Liver (tissue), 9 donors: ENCODE measurements around the gene STK11IP. TPM values are rescaled to one million over a fixed set of nuclear protein-coding genes. Genes with fewer than 3 reads are reported as not detected.

ENCODE experiments used
- DNase-seq: peaks from one replicate; pipeline ENCODE4 v3.0.0-alpha.2; 2017; ENCODE audit warnings: low spot score
- H3K27ac ChIP-seq, 2 donors: one replicate each; pipeline ENCODE4 v1.7.0; 2013; ENCODE audit warnings: inconsistent platforms in 2 of 2, low read length in 2 of 2, control low read depth in 1 of 2, low read depth in 1 of 2, mild to moderate bottlenecking in 1 of 2
- H3K27me3 ChIP-seq, 4 donors: one replicate each; pipeline versions ENCODE4 v1.6.1 to v1.7.0; 2013; ENCODE audit warnings: low read length in 3 of 4, inconsistent platforms in 1 of 4, mild to moderate bottlenecking in 1 of 4, moderate library complexity in 1 of 4; ENCODE audit not compliant: control insufficient read depth in 4 of 4, insufficient read depth in 4 of 4
- H3K36me3 ChIP-seq, 4 donors: one replicate each; pipeline versions ENCODE4 v1.6.1 to v1.7.0; 2013; ENCODE audit warnings: low read length in 3 of 4, mild to moderate bottlenecking in 3 of 4, low read depth in 1 of 4, moderate library complexity in 1 of 4; ENCODE audit not compliant: control insufficient read depth in 4 of 4, insufficient read depth in 3 of 4
- H3K4me1 ChIP-seq, 4 donors: one replicate each; pipeline versions ENCODE4 v1.6.1 to v1.7.0; 2013; ENCODE audit warnings: low read length in 3 of 4, mild to moderate bottlenecking in 3 of 4, moderate library complexity in 1 of 4; ENCODE audit not compliant: control insufficient read depth in 4 of 4, insufficient read depth in 4 of 4
- H3K4me3 ChIP-seq, 3 donors: one replicate each; pipeline versions ENCODE4 v1.6.1 to v1.7.0; 2013; ENCODE audit warnings: low read length in 3 of 3, control low read depth in 1 of 3, low read depth in 1 of 3, mild to moderate bottlenecking in 1 of 3
- H3K9ac ChIP-seq, 2 donors: one replicate each; pipeline ENCODE4 v1.7.0; 2013; ENCODE audit warnings: low read length in 2 of 2, mild to moderate bottlenecking in 2 of 2, moderate library complexity in 2 of 2, control low read depth in 1 of 2, low read depth in 1 of 2
- H3K9me3 ChIP-seq, 4 donors: one replicate each; pipeline versions ENCODE4 v1.6.1 to v1.7.0; 2013; ENCODE audit warnings: low read length in 3 of 4; ENCODE audit not compliant: control insufficient read depth in 4 of 4
- EGR1 ChIP-seq, 2 donors: IDR thresholded peaks; 2 replicates each; pipeline ENCODE4 v1.6.1; 2016 to 2018; ENCODE audit warnings: antibody characterized with exemption in 2 of 2, low read depth in 2 of 2
- FOXA1 ChIP-seq: IDR thresholded peaks from 2 replicates; pipeline ENCODE4 v1.6.1; 2016; ENCODE audit warnings: antibody characterized with exemption
- FOXA2 ChIP-seq: IDR thresholded peaks from 2 replicates; pipeline ENCODE4 v1.6.1; 2016; ENCODE audit warnings: antibody characterized with exemption
- GABPA ChIP-seq, 2 donors: IDR thresholded peaks in 1 of 2; conservative IDR thresholded peaks in 1 of 2; 2 replicates each; pipeline ENCODE4 v1.6.1; 2016; ENCODE audit warnings: antibody characterized with exemption in 2 of 2, mild to moderate bottlenecking in 1 of 2, moderate library complexity in 1 of 2
- HNF4A ChIP-seq, 2 donors: conservative IDR thresholded peaks; 2 replicates each; pipeline ENCODE4 v1.6.1; 2016; ENCODE audit warnings: antibody characterized with exemption in 2 of 2, mild to moderate bottlenecking in 2 of 2
- RAD21 ChIP-seq, 2 donors: IDR thresholded peaks; 2 replicates each; pipeline ENCODE4 v1.6.1; 2016; ENCODE audit warnings: antibody characterized with exemption in 2 of 2, mild to moderate bottlenecking in 2 of 2
- RXRA ChIP-seq, 2 donors: IDR thresholded peaks; 2 replicates each; pipeline ENCODE4 v1.6.1; 2017 to 2018; ENCODE audit warnings: antibody characterized with exemption in 2 of 2, mild to moderate bottlenecking in 1 of 2
- SP1 ChIP-seq: IDR thresholded peaks from 2 replicates; pipeline ENCODE4 v1.6.1; 2018; ENCODE audit warnings: antibody characterized with exemption, mild to moderate bottlenecking
- TAF1 ChIP-seq: conservative IDR thresholded peaks from 2 replicates; pipeline ENCODE4 v1.6.1; 2016; ENCODE audit warnings: antibody characterized with exemption, mild to moderate bottlenecking
- YY1 ChIP-seq: IDR thresholded peaks from 2 replicates; pipeline ENCODE4 v1.6.1; 2016; ENCODE audit warnings: antibody characterized with exemption, mild to moderate bottlenecking
- WGBS: extraction: QIAGEN DNeasy Blood & Tissue Kit; methylation state at CpG from one replicate; pipeline ENCODE4 v1.1.7; 2013; 5-methylcytosine and 5-hydroxymethylcytosine counted together
- polyA plus RNA-seq, 2 donors: library from polyadenylated mRNA; stranded (reverse) in 1 of 2; unstranded in 1 of 2; fragments of 200-250 nt in 1 of 2; fragments of >200 nt in 1 of 2; fragmentation: Nextera tagmentation in 1 of 2; extraction: Ambion mirVana in 1 of 2; gene quantifications; one replicate each; pipeline versions ENCODE4 v1.2.1 to v1.2.3, GENCODE V29; 2013 to 2015
- total RNA-seq, 2 donors: library from RNA; depleted of rRNA; stranded (reverse); fragments of >200 nt; gene quantifications; one replicate each; pipeline ENCODE4 v1.2.3, GENCODE V29; 2014
- TF ChIP-seq, protein P1 (sequence below): fragments of 150-350 bp; IDR thresholded peaks from 2 replicates; pipeline ENCODE4 v1.5.1; 2017; ENCODE audit warnings: improper control_type of control experiment, low read depth, low read length; ENCODE audit not compliant: missing input control
- TF ChIP-seq, protein P2 (sequence below): IDR thresholded peaks from 2 replicates; pipeline ENCODE4 v1.6.1; 2016; ENCODE audit warnings: antibody characterized with exemption, mild to moderate bottlenecking
- TF ChIP-seq, protein P3 (sequence below): IDR thresholded peaks from 2 replicates; pipeline ENCODE4 v1.6.1; 2016; ENCODE audit warnings: antibody characterized with exemption
- donor health status: healthy.
- donor health status: healthy.
- donor health status: healthy.
- donor health status: healthy.
- donor health status: healthy.

Gene STK11IP
- total and polyA plus RNA-seq, 4 donors = 2.9 to 8.4 (median 6.4) TPM

DNA sequence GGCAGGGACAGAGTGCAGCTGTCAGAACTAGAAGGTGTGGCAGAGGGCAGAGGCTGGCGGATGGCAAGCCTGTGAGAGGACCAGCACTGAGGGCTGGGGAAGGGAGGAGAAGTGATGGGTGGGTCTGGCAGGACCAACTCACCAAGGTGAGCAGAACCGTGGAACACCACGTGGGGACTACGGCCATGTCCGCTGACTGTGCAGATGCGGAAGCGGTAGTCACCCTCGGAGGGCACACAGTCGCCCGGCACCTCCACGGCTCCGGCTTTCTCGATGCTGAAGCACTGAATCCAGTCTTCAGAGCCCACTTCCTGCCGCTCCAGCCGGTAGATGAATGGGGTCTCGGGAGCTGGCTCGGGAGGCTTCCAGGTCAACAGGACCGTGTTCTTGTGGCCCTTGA, 30.5 kb upstream of the STK11IP start:
- Histone ChIP-seq H3K9ac (no peak overlapping the region), H3K36me3 (peaks cover 0 to 6% (median 4%) of the 10 kb centered on the region in 4 donors), H3K9me3 (no peaks in the 10 kb centered on the region), H3K27me3 (no peaks in the 10 kb centered on the region), H3K27ac (no peak overlapping the region), H3K4me3 (no peak overlapping the region), H3K4me1 (peaks cover 4 to 15% (median 6%) of the 10 kb centered on the region in 4 donors)
- TF ChIP-seq TAF1 = no peak
- TF ChIP-seq RAD21 (IDR thresholded peaks at IDR 0.05) = no peak
- no peak for TF ChIP-seq GABPA (IDR thresholded peaks at IDR 0.05 in 1 of 2, conservative IDR thresholded peaks at IDR 0.05 in 1 of 2)
- no peak for TF ChIP-seq FOXA2
- no peak for TF ChIP-seq FOXA1
- TF ChIP-seq, protein P1, sequence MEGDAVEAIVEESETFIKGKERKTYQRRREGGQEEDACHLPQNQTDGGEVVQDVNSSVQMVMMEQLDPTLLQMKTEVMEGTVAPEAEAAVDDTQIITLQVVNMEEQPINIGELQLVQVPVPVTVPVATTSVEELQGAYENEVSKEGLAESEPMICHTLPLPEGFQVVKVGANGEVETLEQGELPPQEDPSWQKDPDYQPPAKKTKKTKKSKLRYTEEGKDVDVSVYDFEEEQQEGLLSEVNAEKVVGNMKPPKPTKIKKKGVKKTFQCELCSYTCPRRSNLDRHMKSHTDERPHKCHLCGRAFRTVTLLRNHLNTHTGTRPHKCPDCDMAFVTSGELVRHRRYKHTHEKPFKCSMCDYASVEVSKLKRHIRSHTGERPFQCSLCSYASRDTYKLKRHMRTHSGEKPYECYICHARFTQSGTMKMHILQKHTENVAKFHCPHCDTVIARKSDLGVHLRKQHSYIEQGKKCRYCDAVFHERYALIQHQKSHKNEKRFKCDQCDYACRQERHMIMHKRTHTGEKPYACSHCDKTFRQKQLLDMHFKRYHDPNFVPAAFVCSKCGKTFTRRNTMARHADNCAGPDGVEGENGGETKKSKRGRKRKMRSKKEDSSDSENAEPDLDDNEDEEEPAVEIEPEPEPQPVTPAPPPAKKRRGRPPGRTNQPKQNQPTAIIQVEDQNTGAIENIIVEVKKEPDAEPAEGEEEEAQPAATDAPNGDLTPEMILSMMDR = no peak
- TF ChIP-seq, protein P2, sequence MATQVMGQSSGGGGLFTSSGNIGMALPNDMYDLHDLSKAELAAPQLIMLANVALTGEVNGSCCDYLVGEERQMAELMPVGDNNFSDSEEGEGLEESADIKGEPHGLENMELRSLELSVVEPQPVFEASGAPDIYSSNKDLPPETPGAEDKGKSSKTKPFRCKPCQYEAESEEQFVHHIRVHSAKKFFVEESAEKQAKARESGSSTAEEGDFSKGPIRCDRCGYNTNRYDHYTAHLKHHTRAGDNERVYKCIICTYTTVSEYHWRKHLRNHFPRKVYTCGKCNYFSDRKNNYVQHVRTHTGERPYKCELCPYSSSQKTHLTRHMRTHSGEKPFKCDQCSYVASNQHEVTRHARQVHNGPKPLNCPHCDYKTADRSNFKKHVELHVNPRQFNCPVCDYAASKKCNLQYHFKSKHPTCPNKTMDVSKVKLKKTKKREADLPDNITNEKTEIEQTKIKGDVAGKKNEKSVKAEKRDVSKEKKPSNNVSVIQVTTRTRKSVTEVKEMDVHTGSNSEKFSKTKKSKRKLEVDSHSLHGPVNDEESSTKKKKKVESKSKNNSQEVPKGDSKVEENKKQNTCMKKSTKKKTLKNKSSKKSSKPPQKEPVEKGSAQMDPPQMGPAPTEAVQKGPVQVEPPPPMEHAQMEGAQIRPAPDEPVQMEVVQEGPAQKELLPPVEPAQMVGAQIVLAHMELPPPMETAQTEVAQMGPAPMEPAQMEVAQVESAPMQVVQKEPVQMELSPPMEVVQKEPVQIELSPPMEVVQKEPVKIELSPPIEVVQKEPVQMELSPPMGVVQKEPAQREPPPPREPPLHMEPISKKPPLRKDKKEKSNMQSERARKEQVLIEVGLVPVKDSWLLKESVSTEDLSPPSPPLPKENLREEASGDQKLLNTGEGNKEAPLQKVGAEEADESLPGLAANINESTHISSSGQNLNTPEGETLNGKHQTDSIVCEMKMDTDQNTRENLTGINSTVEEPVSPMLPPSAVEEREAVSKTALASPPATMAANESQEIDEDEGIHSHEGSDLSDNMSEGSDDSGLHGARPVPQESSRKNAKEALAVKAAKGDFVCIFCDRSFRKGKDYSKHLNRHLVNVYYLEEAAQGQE = no peak
- TF ChIP-seq YY1 = no peak
- TF ChIP-seq, protein P3, sequence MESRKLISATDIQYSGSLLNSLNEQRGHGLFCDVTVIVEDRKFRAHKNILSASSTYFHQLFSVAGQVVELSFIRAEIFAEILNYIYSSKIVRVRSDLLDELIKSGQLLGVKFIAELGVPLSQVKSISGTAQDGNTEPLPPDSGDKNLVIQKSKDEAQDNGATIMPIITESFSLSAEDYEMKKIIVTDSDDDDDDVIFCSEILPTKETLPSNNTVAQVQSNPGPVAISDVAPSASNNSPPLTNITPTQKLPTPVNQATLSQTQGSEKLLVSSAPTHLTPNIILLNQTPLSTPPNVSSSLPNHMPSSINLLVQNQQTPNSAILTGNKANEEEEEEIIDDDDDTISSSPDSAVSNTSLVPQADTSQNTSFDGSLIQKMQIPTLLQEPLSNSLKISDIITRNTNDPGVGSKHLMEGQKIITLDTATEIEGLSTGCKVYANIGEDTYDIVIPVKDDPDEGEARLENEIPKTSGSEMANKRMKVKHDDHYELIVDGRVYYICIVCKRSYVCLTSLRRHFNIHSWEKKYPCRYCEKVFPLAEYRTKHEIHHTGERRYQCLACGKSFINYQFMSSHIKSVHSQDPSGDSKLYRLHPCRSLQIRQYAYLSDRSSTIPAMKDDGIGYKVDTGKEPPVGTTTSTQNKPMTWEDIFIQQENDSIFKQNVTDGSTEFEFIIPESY = no peak
- TF ChIP-seq HNF4A (conservative IDR thresholded peaks at IDR 0.05) = no peak
- no peak for TF ChIP-seq EGR1 (IDR thresholded peaks at IDR 0.05; ENCODE audit: low read depth in 2 of 2)
- WGBS = 96% methylated on average over 18 of the region's 18 CpGs
- DNase-seq = no peak

DNA sequence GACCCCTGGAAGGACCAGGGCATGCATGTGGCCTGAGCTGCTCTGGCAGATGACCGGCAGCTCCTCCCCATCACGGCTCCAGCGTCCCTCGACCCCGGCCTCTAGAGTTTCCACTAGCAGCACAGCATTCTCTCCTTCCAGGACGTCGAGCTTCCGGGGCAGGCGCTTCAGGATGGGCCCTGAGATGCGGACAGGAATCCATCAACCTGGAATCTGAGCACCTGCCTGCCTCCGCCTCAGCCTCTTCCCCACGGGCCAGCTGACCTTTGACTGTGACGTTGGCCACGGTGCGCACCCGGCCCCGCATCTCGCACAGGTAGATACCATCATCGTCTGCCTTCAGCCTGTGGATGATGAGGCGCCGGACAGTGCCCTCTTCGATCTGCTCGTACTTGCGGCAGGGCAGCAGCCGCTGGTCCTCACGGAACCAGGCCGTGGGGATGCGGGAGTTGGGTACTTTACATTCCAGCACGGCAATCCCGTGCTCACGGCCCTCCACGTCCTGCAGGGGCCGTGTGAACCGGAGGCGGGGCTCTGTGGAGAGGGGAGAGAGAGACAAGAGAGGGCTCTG, 29.8 kb upstream of the STK11IP start:
- Histone ChIP-seq H3K27ac (no peak overlapping the region), H3K36me3 (peaks cover 0 to 6% (median 4%) of the 10 kb centered on the region in 4 donors), H3K9ac (no peak overlapping the region), H3K4me1 (peaks cover 4 to 15% (median 6%) of the 10 kb centered on the region in 4 donors), H3K27me3 (no peaks in the 10 kb centered on the region), H3K9me3 (no peaks in the 10 kb centered on the region), H3K4me3 (no peak overlapping the region)
- DNase-seq = no peak
- WGBS = 94% methylated on average over 35 of the region's 35 CpGs
- TF ChIP-seq FOXA1 (no peak), EGR1 (IDR thresholded peaks at IDR 0.05; ENCODE audit: low read depth in 2 of 2) (no peak), RXRA (IDR thresholded peaks at IDR 0.05) (no peak), SP1 (no peak)
